HEK293T (cell line): Measurements from ENCODE around the gene PLA2G6.

ENCODE experiments used
- CTCF ChIA-PET: fragments of 350-600 bp; formaldehyde crosslinking; extraction: SDS; loops from one replicate; lab custom pipeline; 2021; ENCODE audit warnings: antibody characterized with exemption, inconsistent platforms; lab: Yijun Ruan, JAX
- POLR2A ChIA-PET: fragments of 350-600 bp; formaldehyde crosslinking; extraction: SDS; loops from one replicate; lab custom pipeline; 2020; ENCODE audit warnings: antibody characterized with exemption, inconsistent platforms; lab: Yijun Ruan, JAX
- DNase-seq: peaks from one replicate; pipeline ENCODE4 v3.0.0; 2012; ENCODE audit warnings: mixed read lengths; ENCODE audit errors: extremely low spot score
- ARNT ChIP-seq: fragments of 450-650 bp; IDR thresholded peaks from 2 replicates; pipeline ENCODE4 v1.6.1; 2017; ENCODE audit warnings: mild to moderate bottlenecking
- BHLHE40 ChIP-seq: fragments of 450-650 bp; IDR thresholded peaks from 2 replicates; pipeline ENCODE4 v1.6.1; 2016; ENCODE audit warnings: mild to moderate bottlenecking, moderate library complexity, borderline replicate concordance
- CTBP1 ChIP-seq: fragments of 450-650 bp; IDR thresholded peaks from 2 replicates; pipeline ENCODE4 v1.6.1; 2016; ENCODE audit warnings: borderline replicate concordance
- ELF4 ChIP-seq: fragments of 450-650 bp; IDR thresholded peaks from 2 replicates; pipeline ENCODE4 v1.6.1; 2017; ENCODE audit warnings: antibody characterized with exemption
- FOXA1 ChIP-seq: fragments of 450-650 bp; IDR thresholded peaks from 2 replicates; pipeline ENCODE4 v1.6.1; 2016; ENCODE audit warnings: mild to moderate bottlenecking
- FOXK2 ChIP-seq: fragments of 450-650 bp; IDR thresholded peaks from 2 replicates; pipeline ENCODE4 v1.6.1; 2016; ENCODE audit warnings: mild to moderate bottlenecking
- FOXM1 ChIP-seq: fragments of 450-650 bp; IDR thresholded peaks from 2 replicates; pipeline ENCODE4 v1.6.1; 2017; ENCODE audit warnings: mild to moderate bottlenecking, borderline replicate concordance
- HDGF ChIP-seq: fragments of 450-650 bp; IDR thresholded peaks from 2 replicates; pipeline ENCODE4 v1.6.1; 2017; ENCODE audit warnings: antibody characterized with exemption, borderline replicate concordance
- L3MBTL2 ChIP-seq: fragments of 450-650 bp; conservative IDR thresholded peaks from 2 replicates; pipeline ENCODE4 v1.6.1; 2016; ENCODE audit warnings: mild to moderate bottlenecking
- LEF1 ChIP-seq: fragments of 450-650 bp; IDR thresholded peaks from 2 replicates; pipeline ENCODE4 v1.6.1; 2017; ENCODE audit warnings: mild to moderate bottlenecking, borderline replicate concordance
- NFRKB ChIP-seq: fragments of 450-650 bp; IDR thresholded peaks from 2 replicates; pipeline ENCODE4 v1.6.1; 2016; ENCODE audit warnings: mild to moderate bottlenecking, moderate library complexity
- SP1 ChIP-seq: fragments of 450-650 bp; IDR thresholded peaks from 2 replicates; pipeline ENCODE4 v1.6.1; 2017
- SUZ12 ChIP-seq: fragments of 450-650 bp; IDR thresholded peaks from 2 replicates; pipeline ENCODE4 v1.6.1; 2016; ENCODE audit warnings: mild to moderate bottlenecking
- TARDBP ChIP-seq: fragments of 450-650 bp; IDR thresholded peaks from 2 replicates; pipeline ENCODE4 v1.6.1; 2016
- ZNF384 ChIP-seq: fragments of 450-650 bp; IDR thresholded peaks from 2 replicates; pipeline ENCODE4 v1.6.1; 2016
- TF ChIP-seq, protein P1 (sequence below): fragments of 450-650 bp; IDR thresholded peaks from 2 replicates; pipeline ENCODE4 v1.6.1; 2016

PLA2G6 gene

DNA sequence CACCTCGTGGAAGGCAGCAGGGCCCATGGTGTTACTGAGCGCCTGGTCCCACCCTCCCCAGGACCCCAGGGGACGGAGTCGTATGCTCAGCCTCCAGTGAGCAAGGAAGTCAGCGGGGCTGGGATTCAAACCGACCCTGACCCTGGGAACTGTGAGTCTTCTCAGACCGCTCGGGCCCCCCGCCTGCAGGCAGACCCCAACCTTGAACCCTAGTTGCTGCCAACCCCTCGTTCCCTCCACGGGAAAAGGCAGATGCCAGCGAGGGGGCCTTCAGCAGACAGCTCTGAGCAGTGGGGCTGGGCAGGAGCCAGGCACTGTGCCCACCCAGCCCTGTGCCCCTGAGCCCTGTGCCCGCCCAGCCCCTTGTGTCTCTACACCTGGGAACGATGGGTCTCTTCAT is 104.0 kb downstream of the PLA2G6 start:
- DNase-seq = no peak
- ChIA-PET POLR2A (no interaction called here), CTCF (no interaction called here)
- no peak for TF ChIP-seq NFRKB
- TF ChIP-seq LEF1 = no peak
- no peak for TF ChIP-seq SP1
- TF ChIP-seq L3MBTL2 = no peak
- no peak for TF ChIP-seq HDGF
- no peak for TF ChIP-seq TARDBP
- TF ChIP-seq, protein P1, sequence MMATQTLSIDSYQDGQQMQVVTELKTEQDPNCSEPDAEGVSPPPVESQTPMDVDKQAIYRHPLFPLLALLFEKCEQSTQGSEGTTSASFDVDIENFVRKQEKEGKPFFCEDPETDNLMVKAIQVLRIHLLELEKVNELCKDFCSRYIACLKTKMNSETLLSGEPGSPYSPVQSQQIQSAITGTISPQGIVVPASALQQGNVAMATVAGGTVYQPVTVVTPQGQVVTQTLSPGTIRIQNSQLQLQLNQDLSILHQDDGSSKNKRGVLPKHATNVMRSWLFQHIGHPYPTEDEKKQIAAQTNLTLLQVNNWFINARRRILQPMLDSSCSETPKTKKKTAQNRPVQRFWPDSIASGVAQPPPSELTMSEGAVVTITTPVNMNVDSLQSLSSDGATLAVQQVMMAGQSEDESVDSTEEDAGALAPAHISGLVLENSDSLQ = no peak
- no peak for TF ChIP-seq ZNF384
- no peak for TF ChIP-seq FOXA1
- no peak for TF ChIP-seq FOXM1
- no peak for TF ChIP-seq SUZ12
- TF ChIP-seq ELF4 = no peak
- no peak for TF ChIP-seq FOXK2
- TF ChIP-seq ARNT = no peak
- no peak for TF ChIP-seq BHLHE40
- no peak for TF ChIP-seq CTBP1

DNA sequence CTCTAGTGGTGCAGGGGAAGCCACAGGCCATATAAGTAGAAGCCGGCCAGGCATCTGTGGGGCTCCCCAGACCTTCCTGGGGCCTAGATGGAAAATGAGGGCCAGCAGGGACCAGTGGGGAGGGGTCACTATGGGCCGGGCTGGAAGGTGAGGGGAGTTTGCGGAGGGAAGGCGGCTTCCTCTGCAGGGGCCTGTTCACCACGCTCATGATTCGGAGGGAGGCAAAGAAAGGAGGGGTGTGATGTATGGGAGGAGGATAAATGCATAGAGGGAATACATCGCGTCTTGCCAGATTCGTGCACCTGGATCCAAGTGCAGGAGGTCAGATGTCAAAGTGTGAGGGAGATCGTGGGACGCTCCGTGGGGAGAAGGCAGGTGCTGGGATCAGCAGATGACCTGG is 104.5 kb downstream of the PLA2G6 start:
- DNase-seq = no peak
- ChIA-PET POLR2A (no interaction called here), CTCF (no interaction called here)
- no peak for TF ChIP-seq SUZ12
- no peak for TF ChIP-seq FOXK2
- no peak for TF ChIP-seq ELF4

DNA sequence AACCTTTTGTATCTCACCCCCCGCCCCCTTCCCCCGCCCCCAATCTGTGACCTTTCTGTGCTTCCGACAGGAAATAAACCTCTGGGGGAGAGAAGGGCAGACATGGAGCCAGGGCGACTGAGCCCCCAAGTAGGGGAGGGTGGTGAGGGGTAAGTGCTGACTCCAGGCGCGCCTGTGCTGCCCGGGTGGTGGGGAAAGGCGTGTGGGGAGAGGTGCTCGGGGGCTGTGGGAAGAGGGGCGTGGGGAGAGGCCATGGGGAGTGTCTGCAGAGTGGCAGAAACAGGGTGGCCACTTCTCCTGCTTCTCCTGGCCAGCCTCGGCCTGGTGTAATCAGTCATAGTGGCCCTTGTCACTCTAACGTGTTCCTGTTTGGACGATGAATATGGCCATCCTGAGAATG is 105.7 kb downstream of the PLA2G6 start:
- no peak for DNase-seq
- CTCF ChIA-PET = no interaction called here
- TF ChIP-seq CTBP1 (no peak), SP1 (no peak), HDGF (no peak), ELF4 (no peak), ARNT (no peak), L3MBTL2 (no peak), ZNF384 (no peak), SUZ12 (no peak), LEF1 (no peak), FOXK2 (no peak), FOXM1 (no peak), TARDBP (no peak), FOXA1 (no peak), BHLHE40 (no peak), NFRKB (no peak)
- TF ChIP-seq, protein P1 = no peak
- POLR2A ChIA-PET = no interaction called here

DNA sequence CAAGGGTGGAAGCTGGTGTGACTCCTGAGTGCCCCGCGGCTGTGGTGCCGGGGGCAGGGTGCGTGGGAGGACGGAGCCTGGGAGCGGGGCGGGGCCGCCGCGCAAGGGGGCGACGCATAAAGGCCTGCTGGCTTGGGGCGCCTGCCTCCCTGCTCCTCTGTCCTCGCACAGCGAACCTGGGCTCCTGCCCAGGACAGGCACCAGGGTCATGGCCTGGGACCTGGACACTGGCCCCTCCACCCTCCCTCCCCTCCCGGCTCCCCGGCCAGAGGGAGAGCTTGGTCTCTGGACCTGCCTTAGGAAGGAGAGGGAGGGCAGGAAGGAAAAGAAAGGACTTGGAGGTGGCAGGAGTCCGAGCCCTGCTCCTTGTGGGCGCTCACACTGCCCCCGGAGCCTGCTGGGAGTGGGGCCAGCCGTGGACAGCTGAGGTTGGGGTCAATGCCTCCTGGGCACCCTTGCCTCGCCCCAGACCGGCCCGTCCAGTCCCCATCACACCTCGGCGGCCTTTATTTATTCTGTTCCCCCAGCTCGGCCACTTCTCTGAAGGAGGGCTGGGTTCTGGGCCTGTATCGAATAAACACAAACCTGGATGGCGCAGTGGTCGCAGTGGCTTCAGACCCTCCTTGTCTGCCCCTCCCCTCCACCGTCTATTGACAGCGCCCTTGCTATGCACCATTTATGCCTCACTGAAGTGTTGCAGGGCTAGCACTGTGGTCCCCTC is 106.4 kb downstream of the PLA2G6 start:
- CTCF ChIA-PET = no interaction called here
- no peak for DNase-seq
- TF ChIP-seq ZNF384 (no peak), BHLHE40 (no peak), FOXA1 (no peak), NFRKB (no peak), ARNT (no peak), SP1 (no peak), CTBP1 (no peak), L3MBTL2 (no peak), TARDBP (no peak), LEF1 (no peak), FOXM1 (no peak), ELF4 (no peak), HDGF (no peak)
- TF ChIP-seq, protein P1 = no peak
- POLR2A ChIA-PET = interaction anchor here (0.7 kb wide), 1 partner anchor 15 kb away, joined by 3 read pairs; no protein-coding TSS in a partner anchor

DNA sequence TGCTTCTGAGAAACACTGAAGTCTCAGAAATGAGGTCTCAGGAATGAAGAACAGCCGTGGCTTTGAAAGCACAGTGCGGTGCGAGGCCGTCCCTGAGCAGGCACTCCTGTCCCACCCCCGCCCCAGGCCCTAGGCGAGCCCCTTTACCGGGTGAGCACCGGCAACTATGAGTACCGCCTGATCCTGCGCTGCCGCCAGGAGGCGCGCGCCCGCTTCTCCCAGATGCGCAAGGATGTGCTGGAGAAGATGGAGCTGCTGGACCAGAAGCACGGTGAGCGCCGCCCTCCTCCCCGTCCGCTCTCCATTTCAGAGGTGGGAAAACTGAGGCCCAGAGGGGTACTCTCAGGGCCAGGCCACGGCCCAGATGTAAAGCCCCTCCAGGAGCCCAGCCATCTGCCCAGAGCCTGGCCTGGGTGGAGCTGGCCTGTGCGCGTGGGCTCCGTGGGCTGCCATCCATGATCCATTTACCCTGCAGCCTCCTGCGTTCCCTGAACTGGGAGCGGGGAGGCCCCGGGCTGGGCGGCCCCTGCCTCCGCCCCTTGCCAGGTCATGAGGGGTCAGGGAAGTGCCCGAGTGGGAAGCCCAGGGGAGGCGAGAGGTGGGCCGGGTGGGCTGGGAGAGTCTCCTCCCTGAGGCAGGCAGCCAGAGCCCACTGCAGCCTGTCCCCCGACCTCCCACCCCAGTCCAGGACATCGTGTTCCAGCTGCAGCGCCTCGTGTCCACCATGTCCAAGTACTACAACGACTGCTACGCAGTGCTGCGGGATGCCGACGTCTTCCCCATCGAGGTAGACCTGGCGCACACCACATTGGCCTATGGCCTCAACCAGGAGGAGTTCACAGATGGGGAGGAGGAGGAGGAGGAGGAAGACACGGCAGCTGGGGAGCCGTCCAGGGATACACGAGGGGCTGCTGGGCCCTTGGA is 107.2 kb downstream of the PLA2G6 start:
- ChIA-PET CTCF (no interaction called here), POLR2A (interaction anchor here (0.7 kb wide), 1 partner anchor 14 kb away, joined by 3 read pairs; no protein-coding TSS in a partner anchor)
- DNase-seq = no peak
- no peak for TF ChIP-seq FOXA1
- TF ChIP-seq CTBP1 = no peak
- TF ChIP-seq SP1 = no peak
- no peak for TF ChIP-seq ARNT
- TF ChIP-seq HDGF = no peak
- no peak for TF ChIP-seq ZNF384
- TF ChIP-seq FOXM1 = no peak
- TF ChIP-seq SUZ12 = no peak
- no peak for TF ChIP-seq LEF1
- TF ChIP-seq, protein P1 = no peak
- TF ChIP-seq BHLHE40 = no peak
- TF ChIP-seq FOXK2 = no peak
- no peak for TF ChIP-seq ELF4
- no peak for TF ChIP-seq TARDBP
- TF ChIP-seq NFRKB = no peak
- TF ChIP-seq L3MBTL2 = no peak
